Psoas muscle (tissue), 8 donors: Measurements from ENCODE around the gene NIF3L1. TPM values are rescaled to one million over a fixed set of nuclear protein-coding genes. Genes with fewer than 3 reads are reported as not detected.
A peak's percentile ranks its signal among the peaks of the same experiment; 100 is the strongest.

Source experiments
- ATAC-seq, 4 donors: fragments of 200-7000 bp; cut with Tn5 transposase; one replicate each; pipeline ENCODE4 v1.9.1; 2020; ENCODE audit warnings: moderate library complexity in 3 of 4, mild to moderate bottlenecking in 2 of 4
- DNase-seq, 2 donors: peaks; one replicate each; pipeline ENCODE4 v3.0.0-alpha.2; 2020
- H3K27ac ChIP-seq: fragments of 200-600 bp; one replicate; pipeline ENCODE4 v1.8.0; 2022
- H3K27me3 ChIP-seq, 3 donors: fragments of 200-600 bp in 1 of 3; one replicate each; pipeline versions ENCODE4 v1.6.1 to v1.8.0; 2013 to 2022; ENCODE audit warnings: low read length in 2 of 3, mild to moderate bottlenecking in 2 of 3, moderate library complexity in 1 of 3; ENCODE audit not compliant: insufficient read depth in 3 of 3
- H3K36me3 ChIP-seq, 2 donors: fragments of 200-600 bp in 1 of 2; one replicate each; pipeline versions ENCODE4 v1.6.1 to v1.8.0; 2013 to 2022; ENCODE audit warnings: low read depth in 1 of 2, mild to moderate bottlenecking in 1 of 2, moderate library complexity in 1 of 2; ENCODE audit not compliant: insufficient read depth in 1 of 2
- H3K4me1 ChIP-seq: fragments of 200-600 bp; one replicate; pipeline ENCODE4 v1.8.0; 2022
- H3K4me3 ChIP-seq: fragments of 200-600 bp; one replicate; pipeline ENCODE4 v1.8.0; 2022; ENCODE audit warnings: mild to moderate bottlenecking
- H3K9me3 ChIP-seq: fragments of 200-600 bp; one replicate; pipeline ENCODE4 v1.8.0; 2022
- CTCF ChIP-seq: fragments of 200-600 bp; IDR thresholded peaks from one replicate; pipeline ENCODE4 v1.8.0; 2022; ENCODE audit warnings: antibody characterized with exemption
- WGBS, 3 donors: extraction: QIAGEN DNeasy Blood & Tissue Kit; methylation state at CpG; one replicate each; pipeline versions ENCODE4 v1.1.6 to v1.1.7; 2013; 5-methylcytosine and 5-hydroxymethylcytosine counted together
- intact Hi-C, 2 donors: fragments of 100-400 bp; cut with DNase I; formaldehyde crosslinking; loops; one replicate each; pipeline versions ENCODE4 v1.11.0 to v1.14.2; 2022
- polyA plus RNA-seq, 3 donors: library from polyadenylated mRNA; stranded (reverse); fragments of 200-250 nt; gene quantifications; one replicate each; pipeline ENCODE4 v1.2.3, GENCODE V29; 2013
- total RNA-seq, 4 donors: library from RNA; stranded (reverse); fragmentation: NEBNext Ultra II Directional in 2 of 4; extraction: Animal tissue kit (Norgen Biotek cat#: 25700) in 2 of 4; gene quantifications; one replicate each; pipeline versions ENCODE4 v1.2.1 to v1.2.4, GENCODE V29; 2021 to 2023
- donor health status: healthy with polysubstance abuse.
- donor health status: DM: no; HTN: no; CAD: no; lungs with moderate emphysema.
- donor health status: Bipolar disorder and iron deficiency.
- donor health status: healthy.
- donor health status: DM: yes; HTN: yes; CAD: no.
- donor health status: DM: no; HTN: no; CAD: no.
- donor health status: DM: no; HTN: no; CAD: no.
- donor health status: DM: yes; HTN: yes; CAD: no.

NIF3L1 gene
- total and polyA plus RNA-seq, 7 donors = 11.6 to 50.0 (median 21.2) TPM

- no peaks in the 10 kb centered on the region for H3K9me3 ChIP-seq
- H3K4me3 ChIP-seq = peak overlapping the region; percentile 84
- H3K27ac ChIP-seq = peak overlapping the region; percentile 100
- ATAC-seq (no peak), DNase-seq (no peak)
- H3K27me3 ChIP-seq = no peaks in the 10 kb centered on the region
- peaks cover 5 to 58% of the 10 kb centered on the region in 2 donors for H3K36me3 ChIP-seq
- WGBS, 3 donors = 3 to 9% (median 3%) methylated on average over 4 of the region's 4 CpGs
- TF ChIP-seq CTCF = no peak
- peaks cover 52% of the 10 kb centered on the region for H3K4me1 ChIP-seq
- intact Hi-C loops = loop anchor here in 1 of 2 donors (5.0 kb wide), 1 partner anchor 49 kb away; the partner anchor contains the start of gene BZW1
Measured at GRCh38 chr2:200861617-200862155, 27.5 kb upstream of the NIF3L1 start.

- H3K9me3 ChIP-seq = no peaks in the 10 kb centered on the region
- no peaks in the 10 kb centered on the region for H3K27me3 ChIP-seq
- H3K27ac ChIP-seq = peak overlapping the region; percentile 100
- TF ChIP-seq CTCF = no peak
- H3K4me1 ChIP-seq = peaks cover 47% of the 10 kb centered on the region
- no peak for DNase-seq
- ATAC-seq = peak in 3 of 4 donors; percentile 3 to 30 (median 28)
- intact Hi-C loops = loop anchor here in 1 of 2 donors (5.0 kb wide), 1 partner anchor 50 kb away; the partner anchor contains the start of gene BZW1
- 0 to 1% (median 0%) methylated on average over 13 of the region's 13 CpGs for WGBS, 3 donors
- H3K36me3 ChIP-seq = peaks cover 0 to 49% of the 10 kb centered on the region in 2 donors
- H3K4me3 ChIP-seq = peak overlapping the region; percentile 84
Measured at GRCh38 chr2:200862532-200863000, 26.6 kb upstream of the NIF3L1 start.

GRCh38 chr2:200863782-200864175 lies 25.4 kb upstream of the NIF3L1 start:
- TF ChIP-seq CTCF = no peak
- Histone ChIP-seq H3K27ac (peak overlapping the region; percentile 100), H3K36me3 (peaks cover 0 to 37% of the 10 kb centered on the region in 2 donors), H3K4me1 (peaks cover 35% of the 10 kb centered on the region), H3K27me3 (no peaks in the 10 kb centered on the region), H3K9me3 (no peaks in the 10 kb centered on the region), H3K4me3 (peak overlapping the region; percentile 84)
- DNase-seq = no peak
- ATAC-seq = peak in 3 of 4 donors; percentile 6 to 30 (median 10)
- intact Hi-C loops = loop anchor here (2.0 to 5.0 kb wide), 2 partner anchors 51 to 53 kb away; partner anchors contain the start of gene BZW1 (in 2 of the 2)
- 0% methylated on average over 19 of the region's 19 CpGs for WGBS, 3 donors

GRCh38 chr2:200864176-200865034 lies 24.8 kb upstream of the NIF3L1 start, which contains the start of gene CLK1:
CLK1 (minus strand) TSS chr2:200864658; CDS start chr2:200861862, 2,796 bp downstream.
- TF ChIP-seq CTCF = no peak
- H3K36me3 ChIP-seq = peaks cover 0 to 31% of the 10 kb centered on the region in 2 donors
- H3K4me3 ChIP-seq = peak within 1 kb of the TSS; percentile 84
- 0 to 1% (median 1%) methylated on average over 83 to 89 of the region's 89 CpGs for WGBS, 3 donors
- intact Hi-C loops = loop anchor here (2.0 to 5.0 kb wide), 2 partner anchors 52 to 54 kb away; partner anchors contain the start of gene BZW1 (in 2 of the 2)
- H3K27me3 ChIP-seq = no peaks in the 10 kb centered on the region
- H3K27ac ChIP-seq = peak within 1 kb of the TSS; percentile 100
- ATAC-seq (peak; percentile 91 to 93 (median 92)), DNase-seq (peak; percentile 98 to 99)
- H3K4me1 ChIP-seq = peaks cover 29% of the 10 kb centered on the region
- no peaks in the 10 kb centered on the region for H3K9me3 ChIP-seq
